PC-3 (cell line): ENCODE measurements around the gene WHRN.

Experiments used
- CTCF ChIP-seq: fragments of 300-600 bp; sonication (generic); conservative IDR thresholded peaks from 2 replicates; pipeline ENCODE4 v1.5.1; 2017; ENCODE audit warnings: antibody characterized with exemption, low read depth, mild to moderate bottlenecking, low read length
- EZH2 ChIP-seq: fragments of 300-600 bp; sonication (generic); IDR thresholded peaks from one replicate; pipeline ENCODE4 v1.6.1; 2017; ENCODE audit warnings: antibody characterized with exemption, mild to moderate bottlenecking, low read length; ENCODE audit not compliant: unreplicated experiment
- EZH2phosphoT487 ChIP-seq: fragments of 300-600 bp; sonication (generic); IDR thresholded peaks from 2 replicates; pipeline ENCODE4 v1.6.1; 2018; ENCODE audit warnings: mild to moderate bottlenecking, antibody characterized with exemption, low read length, borderline replicate concordance

GRCh38 chr9:114429488-114429887 is 75.8 kb downstream of the WHRN start:
- TF ChIP-seq CTCF (no peak), EZH2 (no peak), EZH2phosphoT487 (no peak)
